HCT116 (cell line): ENCODE results near the gene ACKR4. TPM values are rescaled to one million over a fixed set of nuclear protein-coding genes. Genes with fewer than 3 reads are reported as not detected.

Source experiments
- ATAC-seq: fragments of 200-7000 bp; cut with Tn5 transposase; 2 replicates; pipeline ENCODE4 v1.9.1; 2020; ENCODE audit warnings: mild to moderate bottlenecking, moderate library complexity
- BruUV-seq: library from RNA; stranded (reverse); fragments of 400-500 nt; replicated peaks from 2 replicates; lab custom pipeline; 2021; lab: Mats Ljungman, UMichigan
- CTCF ChIA-PET: fragments of 300-600 bp; sonication (Branson Sonifier 250); formaldehyde crosslinking; loops from one replicate; lab custom pipeline; 2021; ENCODE audit warnings: antibody characterized with exemption; lab: Charles Lee
- POLR2A ChIA-PET: fragments of 300-600, 350-600 bp; sonication (Branson Sonifier 250); formaldehyde crosslinking; loops from one replicate; lab custom pipeline; 2021; ENCODE audit warnings: antibody characterized with exemption; lab: Charles Lee
- RAD21 ChIA-PET, 2 experiments: fragments of 300-600 bp; sonication (Branson Sonifier 250); formaldehyde crosslinking; loops; one replicate each; lab custom pipeline; 2023; ENCODE audit warnings: low total read pairs in 2 of 2; ENCODE audit not compliant: uncharacterized antibody in 2 of 2, unreplicated experiment in 2 of 2, low non-redundant PET in 1 of 2; lab: Charles Lee
- DNase-seq: peaks from one replicate; pipeline ENCODE4 v3.0.0-alpha.2; 2010; ENCODE audit warnings: low read depth, low spot score
- H2AFZ ChIP-seq: fragments of 200-600 bp; shearing (Covaris generic), sonication (generic); 2 replicates; pipeline ENCODE4 v1.6.1; 2017; ENCODE audit warnings: low read depth, mixed run types, mixed read lengths, antibody characterized with exemption, low read length; ENCODE audit not compliant: poor library complexity, severe bottlenecking
- H3K27ac ChIP-seq: 2 replicates; pipeline ENCODE4 v1.5.1; 2012; ENCODE audit warnings: low read depth, low read length
- H3K27me3 ChIP-seq: fragments of 200-600 bp; sonication (generic); 2 replicates; pipeline ENCODE4 v1.6.1; 2016; ENCODE audit warnings: mixed run types, low read length, mixed read lengths; ENCODE audit not compliant: insufficient read depth
- H3K36me3 ChIP-seq, 2 experiments: fragments of 200-500 bp in 1 of 2; fragments of 200-600 bp in 1 of 2; sonication (Bioruptor generic) in 1 of 2; sonication (generic) in 1 of 2; 2 replicates each; pipeline versions ENCODE4 v1.5.1 to v1.6.1; 2014 to 2016; ENCODE audit warnings: low read length in 2 of 2, inconsistent platforms in 1 of 2, mixed read lengths in 1 of 2, mixed run types in 1 of 2; ENCODE audit not compliant: insufficient read depth in 2 of 2, control insufficient read depth in 1 of 2
- H3K4me1 ChIP-seq, 2 experiments: fragments of 200-600 bp in 1 of 2; sonication (generic) in 1 of 2; 2 replicates each; pipeline versions ENCODE4 v1.5.1 to v1.6.1; 2012 to 2017; ENCODE audit warnings: low read length in 2 of 2, inconsistent platforms in 1 of 2, mild to moderate bottlenecking in 1 of 2, mixed read lengths in 1 of 2, mixed run types in 1 of 2, moderate library complexity in 1 of 2; ENCODE audit not compliant: insufficient read depth in 2 of 2, control insufficient read depth in 1 of 2
- H3K4me2 ChIP-seq: fragments of 200-600 bp; sonication (generic); 2 replicates; pipeline ENCODE4 v1.6.1; 2017; ENCODE audit warnings: mixed run types, low read length, mixed read lengths
- H3K4me3 ChIP-seq, 2 experiments: fragments of 200-600 bp in 1 of 2; sonication (generic) in 1 of 2; replicated peaks in 1 of 2; 2 replicates each; pipeline ENCODE4 v1.5.1; 2011 to 2016; ENCODE audit warnings: low read length in 2 of 2, control low read depth in 1 of 2, low read depth in 1 of 2, mild to moderate bottlenecking in 1 of 2, mixed read lengths in 1 of 2, mixed run types in 1 of 2
- H3K79me2 ChIP-seq: fragments of 200-600 bp; sonication (generic); 2 replicates; pipeline ENCODE4 v1.6.1; 2017; ENCODE audit warnings: mild to moderate bottlenecking, mixed run types, low read length, moderate library complexity, mixed read lengths; ENCODE audit not compliant: insufficient read depth
- H3K9ac ChIP-seq: fragments of 200-600 bp; sonication (generic); 2 replicates; pipeline ENCODE4 v1.6.1; 2016; ENCODE audit warnings: low read length, mixed read lengths
- H3K9me2 ChIP-seq: fragments of 200-600 bp; sonication (generic), shearing (Covaris generic); 2 replicates; pipeline ENCODE4 v1.6.1; 2017; ENCODE audit warnings: mixed run types, mild to moderate bottlenecking, moderate library complexity; ENCODE audit not compliant: insufficient read depth
- H3K9me3 ChIP-seq, 2 experiments: fragments of 200-500 bp in 1 of 2; fragments of 200-600 bp in 1 of 2; sonication (Bioruptor generic) in 1 of 2; sonication (generic) in 1 of 2; 2 replicates each; pipeline ENCODE4 v1.6.1; 2014 to 2017; ENCODE audit warnings: low read length in 2 of 2, mixed read lengths in 2 of 2, inconsistent platforms in 1 of 2, low read depth in 1 of 2, mild to moderate bottlenecking in 1 of 2, mixed run types in 1 of 2, moderate library complexity in 1 of 2; ENCODE audit not compliant: control insufficient read depth in 1 of 2, insufficient read depth in 1 of 2
- H4K20me1 ChIP-seq: fragments of 200-600 bp; sonication (generic), shearing (Covaris generic); 2 replicates; pipeline ENCODE4 v1.6.1; 2017; ENCODE audit warnings: mixed run types, mild to moderate bottlenecking, moderate library complexity; ENCODE audit not compliant: insufficient read depth
- CEBPB ChIP-seq: IDR thresholded peaks from 2 replicates; pipeline ENCODE4 v1.6.1; 2012; ENCODE audit warnings: low read depth
- EGR1 ChIP-seq: IDR thresholded peaks from 2 replicates; pipeline ENCODE4 v1.6.1; 2012; ENCODE audit warnings: low read depth
- ELF1 ChIP-seq: IDR thresholded peaks from 2 replicates; pipeline ENCODE4 v1.6.1; 2012; ENCODE audit warnings: low read depth, borderline replicate concordance
- EZH2 ChIP-seq: fragments of 200-600 bp; sonication (generic); IDR thresholded peaks from 2 replicates; pipeline ENCODE4 v1.6.1; 2017; ENCODE audit warnings: antibody characterized with exemption, mixed run types
- EZH2phosphoT487 ChIP-seq: fragments of 200-600 bp; IDR thresholded peaks from 2 replicates; pipeline ENCODE4 v1.6.1; 2018; ENCODE audit warnings: antibody characterized with exemption, borderline replicate concordance
- JUND ChIP-seq: IDR thresholded peaks from 2 replicates; pipeline ENCODE4 v1.6.1; 2012
- POLR2AphosphoS5 ChIP-seq: IDR thresholded peaks from 2 replicates; pipeline ENCODE4 v1.6.1; 2011; ENCODE audit warnings: mild to moderate bottlenecking, low read depth, low read length, moderate library complexity
- RAD21 ChIP-seq: IDR thresholded peaks from 2 replicates; pipeline ENCODE4 v1.6.1; 2012; ENCODE audit warnings: low read depth, mild to moderate bottlenecking
- TCF7L2 ChIP-seq: IDR thresholded peaks from 2 replicates; pipeline ENCODE4 v1.7.0; 2011; ENCODE audit warnings: borderline replicate concordance, inconsistent platforms; ENCODE audit not compliant: insufficient read depth, insufficient read length; ENCODE audit errors: extremely low read depth
- YY1 ChIP-seq: IDR thresholded peaks from 2 replicates; pipeline ENCODE4 v1.6.1; 2011; ENCODE audit warnings: low read length, low read depth, moderate library complexity, mild to moderate bottlenecking; ENCODE audit not compliant: insufficient replicate concordance; ENCODE audit errors: extremely low read depth
- ZFX ChIP-seq: fragments of 450-650 bp; IDR thresholded peaks from 2 replicates; pipeline ENCODE4 v1.6.1; 2017
- intact Hi-C: fragments of 100-400 bp; cut with micrococcal nuclease; formaldehyde crosslinking; loops from 2 replicates; pipeline ENCODE4 v1.10.0; 2022
- total RNA-seq: library from RNA; stranded (reverse); gene quantifications from one replicate; pipeline ENCODE4 v1.2.1, GENCODE V29; 2021; ENCODE audit not compliant: unreplicated experiment
- TF ChIP-seq, protein P1 (sequence below): IDR thresholded peaks from 2 replicates; pipeline ENCODE4 v1.6.1; 2012
- TF ChIP-seq, protein P2 (sequence below): IDR thresholded peaks from 2 replicates; pipeline ENCODE4 v1.6.1; 2012
- TF ChIP-seq, protein P3 (sequence below), 3 experiments: fragments of 200-600 bp in 1 of 3; sonication (generic) in 1 of 3; IDR thresholded peaks in 2 of 3; conservative IDR thresholded peaks in 1 of 3; 2 replicates each; pipeline ENCODE4 v1.5.1; 2012 to 2017; ENCODE audit warnings: low read depth in 2 of 3, low read length in 2 of 3, antibody characterized with exemption in 1 of 3, borderline replicate concordance in 1 of 3, control low read depth in 1 of 3, mild to moderate bottlenecking in 1 of 3, mixed read lengths in 1 of 3, mixed run types in 1 of 3, moderate library complexity in 1 of 3; ENCODE audit not compliant: insufficient read depth in 1 of 3

ACKR4 gene
- total RNA-seq, 1 experiment from 2014 or later = 0.12 TPM

DNA sequence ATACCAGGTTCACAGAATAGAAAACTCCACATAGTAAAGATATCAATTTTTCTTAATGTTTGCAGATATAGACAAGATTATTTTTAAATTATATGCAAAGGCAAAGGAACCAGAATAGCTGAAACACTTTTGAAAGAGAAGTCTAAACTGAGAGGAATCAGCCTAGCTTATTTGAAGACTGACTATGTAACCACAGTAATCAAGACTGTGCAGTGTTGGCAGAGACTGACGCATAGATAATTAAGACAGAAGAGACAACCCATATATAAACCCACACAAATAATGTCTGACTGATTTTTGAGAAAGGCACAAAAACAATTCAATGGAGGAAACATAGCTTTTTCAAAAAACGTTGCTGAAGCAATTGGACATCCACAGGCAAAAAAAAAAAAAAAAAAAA, 28.6 kb upstream of the ACKR4 start:
- no peaks in the 10 kb centered on the region for H3K27me3 ChIP-seq
- no peaks in the 10 kb centered on the region for H3K79me2 ChIP-seq
- H2AFZ ChIP-seq = no peak overlapping the region
- H4K20me1 ChIP-seq = no peaks in the 10 kb centered on the region
- no peak for DNase-seq
- H3K9ac ChIP-seq = no peak overlapping the region
- TF ChIP-seq TCF7L2 (no peak), EZH2 (no peak), EZH2phosphoT487 (no peak), POLR2AphosphoS5 (no peak), JUND (no peak), YY1 (no peak), EGR1 (no peak), CEBPB (no peak), ZFX (no peak), RAD21 (no peak), ELF1 (no peak)
- TF ChIP-seq, protein P1, sequence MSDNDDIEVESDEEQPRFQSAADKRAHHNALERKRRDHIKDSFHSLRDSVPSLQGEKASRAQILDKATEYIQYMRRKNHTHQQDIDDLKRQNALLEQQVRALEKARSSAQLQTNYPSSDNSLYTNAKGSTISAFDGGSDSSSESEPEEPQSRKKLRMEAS = no peak
- TF ChIP-seq, protein P2, sequence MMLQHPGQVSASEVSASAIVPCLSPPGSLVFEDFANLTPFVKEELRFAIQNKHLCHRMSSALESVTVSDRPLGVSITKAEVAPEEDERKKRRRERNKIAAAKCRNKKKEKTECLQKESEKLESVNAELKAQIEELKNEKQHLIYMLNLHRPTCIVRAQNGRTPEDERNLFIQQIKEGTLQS = no peak
- TF ChIP-seq, protein P3, sequence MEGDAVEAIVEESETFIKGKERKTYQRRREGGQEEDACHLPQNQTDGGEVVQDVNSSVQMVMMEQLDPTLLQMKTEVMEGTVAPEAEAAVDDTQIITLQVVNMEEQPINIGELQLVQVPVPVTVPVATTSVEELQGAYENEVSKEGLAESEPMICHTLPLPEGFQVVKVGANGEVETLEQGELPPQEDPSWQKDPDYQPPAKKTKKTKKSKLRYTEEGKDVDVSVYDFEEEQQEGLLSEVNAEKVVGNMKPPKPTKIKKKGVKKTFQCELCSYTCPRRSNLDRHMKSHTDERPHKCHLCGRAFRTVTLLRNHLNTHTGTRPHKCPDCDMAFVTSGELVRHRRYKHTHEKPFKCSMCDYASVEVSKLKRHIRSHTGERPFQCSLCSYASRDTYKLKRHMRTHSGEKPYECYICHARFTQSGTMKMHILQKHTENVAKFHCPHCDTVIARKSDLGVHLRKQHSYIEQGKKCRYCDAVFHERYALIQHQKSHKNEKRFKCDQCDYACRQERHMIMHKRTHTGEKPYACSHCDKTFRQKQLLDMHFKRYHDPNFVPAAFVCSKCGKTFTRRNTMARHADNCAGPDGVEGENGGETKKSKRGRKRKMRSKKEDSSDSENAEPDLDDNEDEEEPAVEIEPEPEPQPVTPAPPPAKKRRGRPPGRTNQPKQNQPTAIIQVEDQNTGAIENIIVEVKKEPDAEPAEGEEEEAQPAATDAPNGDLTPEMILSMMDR (IDR thresholded peaks at IDR 0.05 in 2 of 3, conservative IDR thresholded peaks at IDR 0.05 in 1 of 3; ENCODE audit: borderline replicate concordance in 1 of 3, insufficient read depth in 1 of 3, low read depth in 2 of 3, low read length in 2 of 3) = no peak
- H3K4me1 ChIP-seq = no peaks in the 10 kb centered on the region
- ChIA-PET RAD21 (no interaction called here), CTCF (no interaction called here), POLR2A (no interaction called here)
- no peak for ATAC-seq
- no peaks in the 10 kb centered on the region for H3K9me3 ChIP-seq
- no peak overlapping the region for H3K27ac ChIP-seq
- intact Hi-C loops = no loop called here
- H3K36me3 ChIP-seq = no peaks in the 10 kb centered on the region
- H3K4me2 ChIP-seq = no peak overlapping the region
- H3K9me2 ChIP-seq = no peaks in the 10 kb centered on the region
- no peak overlapping the region for H3K4me3 ChIP-seq
- no TSS peak for BruUV-seq
